GM20000 (cell line): Measurements from ENCODE around the gene SLC24A3.

Experiments used
- DNase-seq: peaks from one replicate; pipeline ENCODE4 v3.0.0; 2012; ENCODE audit warnings: low spot score
- TF ChIP-seq, protein P1 (sequence below): IDR thresholded peaks from 2 replicates; pipeline ENCODE4 v1.5.1; 2012; ENCODE audit warnings: mild to moderate bottlenecking, control low read depth; ENCODE audit errors: extremely low read depth, missing control alignments

SLC24A3 gene

GRCh38 chr20:19473216-19473921 is 260.9 kb downstream of the SLC24A3 start:
- no peak for DNase-seq
- TF ChIP-seq, protein P1, sequence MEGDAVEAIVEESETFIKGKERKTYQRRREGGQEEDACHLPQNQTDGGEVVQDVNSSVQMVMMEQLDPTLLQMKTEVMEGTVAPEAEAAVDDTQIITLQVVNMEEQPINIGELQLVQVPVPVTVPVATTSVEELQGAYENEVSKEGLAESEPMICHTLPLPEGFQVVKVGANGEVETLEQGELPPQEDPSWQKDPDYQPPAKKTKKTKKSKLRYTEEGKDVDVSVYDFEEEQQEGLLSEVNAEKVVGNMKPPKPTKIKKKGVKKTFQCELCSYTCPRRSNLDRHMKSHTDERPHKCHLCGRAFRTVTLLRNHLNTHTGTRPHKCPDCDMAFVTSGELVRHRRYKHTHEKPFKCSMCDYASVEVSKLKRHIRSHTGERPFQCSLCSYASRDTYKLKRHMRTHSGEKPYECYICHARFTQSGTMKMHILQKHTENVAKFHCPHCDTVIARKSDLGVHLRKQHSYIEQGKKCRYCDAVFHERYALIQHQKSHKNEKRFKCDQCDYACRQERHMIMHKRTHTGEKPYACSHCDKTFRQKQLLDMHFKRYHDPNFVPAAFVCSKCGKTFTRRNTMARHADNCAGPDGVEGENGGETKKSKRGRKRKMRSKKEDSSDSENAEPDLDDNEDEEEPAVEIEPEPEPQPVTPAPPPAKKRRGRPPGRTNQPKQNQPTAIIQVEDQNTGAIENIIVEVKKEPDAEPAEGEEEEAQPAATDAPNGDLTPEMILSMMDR, result no peak

DNA sequence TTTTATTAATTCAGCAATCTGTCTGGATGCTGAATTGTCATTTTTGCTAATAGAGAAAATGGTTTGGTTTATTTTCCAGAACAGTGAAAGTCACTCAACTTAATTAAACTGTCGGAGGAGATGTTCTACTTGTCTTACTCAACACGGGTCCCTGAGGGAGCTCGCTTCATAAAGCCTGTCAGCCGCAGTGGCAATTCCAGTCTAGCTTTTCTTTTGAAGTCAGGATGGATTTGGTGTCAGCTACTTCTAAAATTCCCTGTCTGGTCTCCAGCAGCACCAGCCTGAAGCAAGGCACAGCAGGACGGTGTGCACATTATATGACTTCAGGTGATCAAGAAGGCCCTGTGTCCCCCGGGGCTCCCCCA is 261.5 kb downstream of the SLC24A3 start:
- TF ChIP-seq, protein P1, result no peak
- DNase-seq, result no peak

- DNase-seq, result no peak
- TF ChIP-seq, protein P1, result no peak
Measured at GRCh38 chr20:19478320-19478895, 266.0 kb downstream of the SLC24A3 start.

DNA sequence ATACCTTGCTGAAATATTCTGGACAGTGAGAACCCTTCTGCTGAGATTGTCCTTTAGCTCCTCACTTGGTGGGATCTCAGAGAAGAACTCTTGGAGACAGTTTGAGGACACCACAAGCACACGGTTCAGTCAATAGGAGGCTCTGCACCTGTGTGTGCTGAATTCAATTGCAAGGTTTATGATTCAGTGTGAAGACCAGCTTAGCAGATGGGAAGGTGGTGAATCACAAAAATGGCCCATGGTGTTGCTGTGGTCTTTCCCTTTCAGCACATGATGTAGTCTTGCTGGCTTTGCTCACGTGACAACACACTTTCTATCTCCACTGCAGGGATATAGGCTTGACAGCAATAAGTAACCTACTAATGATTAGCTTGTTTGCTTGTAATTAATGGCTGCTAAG is 270.3 kb downstream of the SLC24A3 start:
- no peak for DNase-seq
- TF ChIP-seq, protein P1, result no peak

DNA sequence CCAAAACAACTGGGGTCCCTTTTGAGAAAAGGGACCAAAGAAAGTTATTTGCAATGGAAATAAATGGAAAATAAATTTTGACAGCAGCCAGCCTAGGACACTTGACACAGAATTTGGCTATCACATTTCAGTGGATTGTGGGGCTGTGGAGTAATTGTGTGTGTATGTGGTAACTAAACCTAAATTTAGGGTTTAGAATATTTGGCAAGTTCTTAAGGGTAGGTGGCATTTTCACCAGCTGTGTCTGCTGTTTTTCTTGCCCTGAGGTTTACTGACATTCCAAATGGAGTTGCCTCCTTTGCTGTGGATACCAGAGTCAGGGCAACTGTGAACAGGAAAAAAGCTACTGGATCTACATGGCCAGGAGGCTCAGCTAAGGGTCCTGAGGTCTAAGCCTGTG is 270.9 kb downstream of the SLC24A3 start:
- TF ChIP-seq, protein P1, result no peak
- DNase-seq, result no peak

DNA sequence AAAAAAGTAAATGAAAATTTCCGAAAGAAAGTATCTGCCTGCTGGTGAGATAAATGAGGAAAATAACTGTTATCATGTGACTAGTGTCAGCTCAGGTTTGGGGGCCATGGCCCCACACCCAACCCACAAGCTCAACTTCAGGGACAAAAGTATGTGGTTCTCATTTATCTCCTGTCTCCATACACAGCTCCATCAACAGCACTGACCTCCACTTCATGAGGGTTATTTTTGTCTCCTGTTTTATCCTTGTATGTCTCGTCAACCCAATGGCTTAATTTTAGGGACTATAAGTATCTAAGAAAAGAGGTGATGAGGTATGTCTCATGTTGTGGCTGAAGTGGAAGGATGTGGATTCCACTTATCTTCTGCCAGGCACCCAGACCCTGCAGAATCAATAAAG is 274.0 kb downstream of the SLC24A3 start:
- TF ChIP-seq, protein P1, result no peak
- DNase-seq, result no peak

DNA sequence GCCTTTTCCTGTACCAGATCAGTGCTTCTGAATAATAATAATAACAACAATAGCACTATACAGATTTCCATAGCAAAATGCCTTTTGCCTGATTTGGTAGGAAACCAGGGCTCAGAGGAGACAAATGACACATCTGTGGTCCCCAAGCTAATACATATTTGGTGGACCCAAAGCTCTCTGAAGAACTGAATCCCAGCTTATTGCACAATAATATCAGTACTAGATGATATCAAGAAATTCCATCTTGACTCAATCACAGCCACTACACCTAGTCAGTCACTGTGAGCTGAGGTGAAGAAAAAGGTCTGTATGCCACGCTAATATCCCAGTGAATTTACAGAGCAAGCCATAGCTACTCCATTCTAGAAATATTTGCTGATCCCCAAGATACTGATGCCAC is 275.0 kb downstream of the SLC24A3 start:
- TF ChIP-seq, protein P1, result no peak
- DNase-seq, result no peak
